Naive thymus-derived CD4-positive, alpha-beta T cell (primary cell): ENCODE measurements around the gene NRL. TPM values are rescaled to one million over a fixed set of nuclear protein-coding genes. Genes with fewer than 3 reads are reported as not detected.

Source experiments
- ATAC-seq: fragments of 150-1000 bp; cut with Tn5 transposase; 2 replicates; pipeline ENCODE4 v1.10.0; 2021; ENCODE audit warnings: mild to moderate bottlenecking, moderate library complexity
- CTCF ChIA-PET: fragments of 350-600 bp; sonication (Branson Sonifier 250); formaldehyde crosslinking; loops from one replicate; lab custom pipeline; 2021; ENCODE audit warnings: antibody characterized with exemption; lab: Charles Lee
- POLR2A ChIA-PET: fragments of 350-600 bp; sonication (Branson Sonifier 250); formaldehyde crosslinking; loops from one replicate; lab custom pipeline; 2021; ENCODE audit warnings: antibody characterized with exemption, inconsistent platforms; lab: Charles Lee
- DNase-seq, 9 donors: peaks; one replicate each; pipeline versions ENCODE4 v3.0.0 to v3.0.0-alpha.2; 2020 to 2022; ENCODE audit warnings: mixed read lengths in 1 of 9
- H3K27ac ChIP-seq: one replicate; pipeline ENCODE4 v1.7.0; 2013; ENCODE audit warnings: mild to moderate bottlenecking, low read depth, low read length, moderate library complexity
- H3K27me3 ChIP-seq, 2 donors: one replicate each; pipeline ENCODE4 v1.7.0; 2013; ENCODE audit warnings: low read length in 2 of 2, mild to moderate bottlenecking in 2 of 2, moderate library complexity in 2 of 2; ENCODE audit not compliant: control insufficient read depth in 2 of 2, insufficient read depth in 2 of 2
- H3K36me3 ChIP-seq, 3 experiments: 1 replicate in 2 of 3; 2 replicates in 1 of 3; pipeline ENCODE4 v1.7.0; 2013; ENCODE audit warnings: low read length in 3 of 3, mild to moderate bottlenecking in 3 of 3, moderate library complexity in 1 of 3; ENCODE audit not compliant: insufficient read depth in 3 of 3, control insufficient read depth in 2 of 3
- H3K4me1 ChIP-seq, 2 donors: one replicate each; pipeline ENCODE4 v1.7.0; 2013; ENCODE audit warnings: low read length in 2 of 2, mild to moderate bottlenecking in 2 of 2, moderate library complexity in 1 of 2; ENCODE audit not compliant: control insufficient read depth in 2 of 2, insufficient read depth in 2 of 2
- H3K4me3 ChIP-seq: 2 replicates; pipeline ENCODE4 v1.7.0; 2013; ENCODE audit warnings: mild to moderate bottlenecking, low read length
- H3K9me3 ChIP-seq, 3 experiments: 1 replicate in 2 of 3; 2 replicates in 1 of 3; pipeline ENCODE4 v1.7.0; 2013; ENCODE audit warnings: low read length in 3 of 3; ENCODE audit not compliant: control insufficient read depth in 2 of 3
- H3K27ac Mint-ChIP-seq, 9 donors: one replicate each; pipeline ENCODE4 v1.8.0; 2020 to 2022; ENCODE audit warnings: mixed read lengths in 9 of 9, mild to moderate bottlenecking in 8 of 9, moderate library complexity in 5 of 9, inconsistent platforms in 2 of 9
- H3K27me3 Mint-ChIP-seq, 5 donors: one replicate each; pipeline ENCODE4 v1.8.0; 2021 to 2022; ENCODE audit warnings: mixed read lengths in 5 of 5, mild to moderate bottlenecking in 1 of 5
- H3K36me3 Mint-ChIP-seq, 5 donors: one replicate each; pipeline ENCODE4 v1.8.0; 2020 to 2022; ENCODE audit warnings: mixed read lengths in 5 of 5, mild to moderate bottlenecking in 3 of 5, inconsistent platforms in 1 of 5
- H3K4me1 Mint-ChIP-seq, 7 donors: one replicate each; pipeline ENCODE4 v1.8.0; 2020 to 2022; ENCODE audit warnings: mixed read lengths in 7 of 7, mild to moderate bottlenecking in 3 of 7, inconsistent platforms in 1 of 7
- H3K4me3 Mint-ChIP-seq, 10 donors: one replicate each; pipeline ENCODE4 v1.8.0; 2020 to 2022; ENCODE audit warnings: mild to moderate bottlenecking in 10 of 10, mixed read lengths in 10 of 10, moderate library complexity in 6 of 10, inconsistent platforms in 2 of 10
- H3K9me3 Mint-ChIP-seq, 11 donors: one replicate each; pipeline ENCODE4 v1.8.0; 2020 to 2022; ENCODE audit warnings: mixed read lengths in 11 of 11, mild to moderate bottlenecking in 4 of 11, inconsistent platforms in 1 of 11, moderate library complexity in 1 of 11
- intact Hi-C, 2 donors: fragments of 100-400 bp; cut with micrococcal nuclease; formaldehyde crosslinking; loops; one replicate each; pipeline ENCODE4 v1.15.1; 2023
- polyA plus RNA-seq, 2 donors: library from polyadenylated mRNA; unstranded; fragments of 300-500 nt; fragmentation: Illumina TruSeq; gene quantifications; one replicate each; pipeline ENCODE4 v1.2.3, GENCODE V29; 2021
- total RNA-seq, 6 experiments: library from RNA in 5 of 6; stranded (reverse) in 5 of 6; gene quantifications; 1 replicate in 5 of 6; 2 replicates in 1 of 6; pipeline ENCODE4 v1.2.3 and lab custom pipeline; 2021 to 2026

NRL gene
- total and polyA plus RNA-seq, 7 experiments from 2014 or later: 2.1 to 4.5 (median 3.7) TPM

GRCh38 chr14:24115422-24116127 lies 826 bp upstream of the NRL start:
- peaks cover 1 to 42% (median 34%) of the 10 kb centered on the region in 3 experiments for H3K36me3 ChIP-seq
- CTCF ChIA-PET: interaction anchor here (0.6 to 3.8 kb wide), 9 partner anchors 16 to 60 kb away, joined by 3 to 19 read pairs (median 6); partner anchors contain the start of genes EMC9, IRF9, PSME1 and PSME2

GRCh38 chr14:24113801-24114531 lies 783 bp downstream of the NRL start:
- H3K36me3 ChIP-seq: peaks cover 0 to 30% (median 23%) of the 10 kb centered on the region in 3 experiments
- peak; percentile 26 for ATAC-seq
- H3K4me1 Mint-ChIP-seq: peaks cover 22 to 43% (median 38%) of the 10 kb centered on the region in 7 donors
- H3K27me3 Mint-ChIP-seq: peaks cover 0 to 3% (median 0%) of the 10 kb centered on the region in 5 donors
- peak overlapping the region; percentile 93 for H3K27ac ChIP-seq
- ChIA-PET CTCF (interaction anchor here (0.5 to 3.8 kb wide), 13 partner anchors 9 to 128 kb away, joined by 3 to 19 read pairs (median 4); partner anchors contain the start of genes EMC9, IRF9, PSME2 and RNF31), POLR2A (interaction anchor here (0.6 to 15.5 kb wide), 39 partner anchors 10 to 813 kb away, joined by 3 to 298 read pairs (median 5); partner anchors contain the start of genes CARMIL3, CBLN3, CHMP4A and EMC9)
- H3K4me3 Mint-ChIP-seq: peak overlapping the region; percentile 93 to 100 (median 96)
- peaks cover 0 to 6% (median 0%) of the 10 kb centered on the region in 11 donors for H3K9me3 Mint-ChIP-seq
- peak overlapping the region; percentile 99 for H3K4me3 ChIP-seq
- peaks cover 22 to 23% of the 10 kb centered on the region in 2 donors for H3K4me1 ChIP-seq
- no peaks in the 10 kb centered on the region for H3K27me3 ChIP-seq
- H3K9me3 ChIP-seq: no peaks in the 10 kb centered on the region
- intact Hi-C loops: loop anchor here (1.0 to 10.0 kb wide), 24 partner anchors 20 to 1019 kb away; partner anchors contain the start of genes ACIN1 (in 2 of the 2), C14orf119 (in 2 of the 2), CHMP4A (in 2 of the 2) and EMC9 (in 2 of the 2)
- peaks cover 5 to 32% (median 20%) of the 10 kb centered on the region in 5 donors for H3K36me3 Mint-ChIP-seq
- peak overlapping the region; percentile 96 to 100 (median 99) for H3K27ac Mint-ChIP-seq
- DNase-seq: peak in 5 of 9 donors; percentile 62 to 89 (median 83)

More at GRCh38 chr14:24115422-24116127, 826 bp upstream of the NRL start:
- H3K4me3 Mint-ChIP-seq: peak overlapping the region; percentile 93 to 100 (median 96)
- Histone ChIP-seq H3K27ac (peak overlapping the region; percentile 93), H3K4me1 (peaks cover 18 to 20% of the 10 kb centered on the region in 2 donors), H3K9me3 (no peaks in the 10 kb centered on the region), H3K27me3 (no peaks in the 10 kb centered on the region), H3K4me3 (peak overlapping the region; percentile 99)
- H3K4me1 Mint-ChIP-seq: peaks cover 18 to 44% (median 37%) of the 10 kb centered on the region in 7 donors
- H3K9me3 Mint-ChIP-seq: peaks cover 0 to 6% (median 0%) of the 10 kb centered on the region in 11 donors
- H3K27ac Mint-ChIP-seq: peak overlapping the region; percentile 96 to 100 (median 99)
- ATAC-seq (no peak), DNase-seq (no peak)
- intact Hi-C loops: loop anchor here (1.0 to 10.0 kb wide), 10 partner anchors 17 to 1021 kb away; partner anchors contain the start of genes ACIN1 (in 2 of the 2), C14orf119 (in 2 of the 2), GMPR2 (in 2 of the 2) and IPO4 (in 2 of the 2)
- peaks cover 0 to 3% (median 0%) of the 10 kb centered on the region in 5 donors for H3K27me3 Mint-ChIP-seq
- H3K36me3 Mint-ChIP-seq: peaks cover 9 to 38% (median 27%) of the 10 kb centered on the region in 5 donors
- POLR2A ChIA-PET: interaction anchor here (0.6 to 15.5 kb wide), 27 partner anchors 8 to 327 kb away, joined by 3 to 298 read pairs (median 8); partner anchors contain the start of genes CARMIL3, CBLN3, CHMP4A and EMC9

- peak overlapping the region; percentile 93 for H3K27ac ChIP-seq
- ATAC-seq (no peak), DNase-seq (peak in 1 of 9 donors; percentile 19)
- intact Hi-C loops: loop anchor here (1.0 to 10.0 kb wide), 5 partner anchors 99 to 1019 kb away; partner anchors contain the start of genes ACIN1 (in 2 of the 2), C14orf119 (in 2 of the 2), BCL2L2 (in 1 of the 2) and PPP1R3E (in 1 of the 2)
- Mint-ChIP-seq H3K4me3 (peak overlapping the region; percentile 93 to 100 (median 96)), H3K27me3 (peaks cover 0 to 3% (median 0%) of the 10 kb centered on the region in 5 donors), H3K4me1 (peaks cover 25 to 44% (median 39%) of the 10 kb centered on the region in 7 donors), H3K27ac (peak overlapping the region; percentile 96 to 100 (median 99)), H3K9me3 (peaks cover 0 to 6% (median 0%) of the 10 kb centered on the region in 11 donors), H3K36me3 (peaks cover under 1 to 26% (median 15%) of the 10 kb centered on the region in 5 donors)
- peaks cover 27 to 28% of the 10 kb centered on the region in 2 donors for H3K4me1 ChIP-seq
- peak overlapping the region; percentile 99 for H3K4me3 ChIP-seq
- no peaks in the 10 kb centered on the region for H3K9me3 ChIP-seq
- H3K36me3 ChIP-seq: peaks cover 0 to 25% (median 17%) of the 10 kb centered on the region in 3 experiments
- no peaks in the 10 kb centered on the region for H3K27me3 ChIP-seq
- ChIA-PET POLR2A (interaction anchor here (0.8 to 15.5 kb wide), 20 partner anchors 10 to 812 kb away, joined by 3 to 298 read pairs (median 12); partner anchors contain the start of genes CARMIL3, CHMP4A, EMC9 and FITM1), CTCF (interaction anchor here (0.7 to 3.8 kb wide), 6 partner anchors 9 to 56 kb away, joined by 3 to 19 read pairs (median 10); partner anchors contain the start of genes EMC9, IRF9, PSME2 and RNF31)
Observed at GRCh38 chr14:24113379-24113800, 1.4 kb downstream of the NRL start.

GRCh38 chr14:24110523-24110922 lies 4.2 kb downstream of the NRL start:
- intact Hi-C loops: loop anchor here (10.0 kb wide), 4 partner anchors 556 to 1016 kb away; partner anchors contain the start of genes ACIN1 (in 2 of the 2), C14orf119 (in 2 of the 2), BCL2L2 (in 1 of the 2) and PPP1R3E (in 1 of the 2)

GRCh38 chr14:24110060-24110459 lies 4.7 kb downstream of the NRL start:
- ATAC-seq: no peak
- peaks cover 0 to 7% (median 0%) of the 10 kb centered on the region in 3 experiments for H3K36me3 ChIP-seq
- H3K27me3 Mint-ChIP-seq: peaks cover 0 to 3% (median 0%) of the 10 kb centered on the region in 5 donors
- no peak for DNase-seq
- CTCF ChIA-PET: interaction anchor here (0.5 to 11.7 kb wide), 15 partner anchors 9 to 517 kb away, joined by 3 to 246 read pairs (median 4); partner anchors contain the start of genes CARMIL3, IRF9, MDP1 and PCK2
- H3K4me1 ChIP-seq: peaks cover 11 to 14% of the 10 kb centered on the region in 2 donors
- H3K27ac ChIP-seq: no peak overlapping the region
- no peak overlapping the region for H3K4me3 ChIP-seq
- H3K4me3 Mint-ChIP-seq: no peak overlapping the region
- peaks cover 9 to 31% (median 13%) of the 10 kb centered on the region in 7 donors for H3K4me1 Mint-ChIP-seq
- no peaks in the 10 kb centered on the region for H3K9me3 ChIP-seq
- intact Hi-C loops: loop anchor here (10.0 kb wide), 4 partner anchors 555 to 1015 kb away; partner anchors contain the start of genes ACIN1 (in 2 of the 2), C14orf119 (in 2 of the 2), BCL2L2 (in 1 of the 2) and PPP1R3E (in 1 of the 2)
- no peaks in the 10 kb centered on the region for H3K27me3 ChIP-seq
- peaks cover 0 to 9% (median 2%) of the 10 kb centered on the region in 5 donors for H3K36me3 Mint-ChIP-seq
- H3K27ac Mint-ChIP-seq: peak overlapping the region in 2 of 9 donors; percentile 92
- POLR2A ChIA-PET: interaction anchor here (0.6 to 6.7 kb wide), 15 partner anchors 8 to 1509 kb away, joined by 3 to 58 read pairs (median 4); partner anchors contain the start of genes CIDEB, EMC9, IRF9 and MDP1
- peaks cover 0 to 6% (median 0%) of the 10 kb centered on the region in 11 donors for H3K9me3 Mint-ChIP-seq

More at GRCh38 chr14:24110523-24110922, 4.2 kb downstream of the NRL start:
- H3K27me3 ChIP-seq: no peaks in the 10 kb centered on the region
- ChIA-PET CTCF (interaction anchor here (0.5 to 11.7 kb wide), 8 partner anchors 17 to 102 kb away, joined by 3 to 246 read pairs (median 9); partner anchors contain the start of genes CARMIL3, IRF9, PCK2 and PSME1), POLR2A (interaction anchor here (0.6 to 6.7 kb wide), 12 partner anchors 14 to 335 kb away, joined by 3 to 58 read pairs (median 5); partner anchors contain the start of genes CHMP4A, CIDEB, EMC9 and IRF9)
- Mint-ChIP-seq H3K36me3 (peaks cover 0 to 10% (median 4%) of the 10 kb centered on the region in 5 donors), H3K4me3 (no peak overlapping the region), H3K27me3 (peaks cover 0 to 3% (median 0%) of the 10 kb centered on the region in 5 donors), H3K27ac (peak overlapping the region in 6 of 9 donors; percentile 7 to 83 (median 54)), H3K4me1 (peaks cover 14 to 35% (median 17%) of the 10 kb centered on the region in 7 donors), H3K9me3 (peaks cover 0 to 6% (median 0%) of the 10 kb centered on the region in 11 donors)
- H3K4me1 ChIP-seq: peaks cover 11 to 15% of the 10 kb centered on the region in 2 donors
- ATAC-seq (no peak), DNase-seq (no peak)
- no peaks in the 10 kb centered on the region for H3K9me3 ChIP-seq
- no peak overlapping the region for H3K27ac ChIP-seq
- H3K4me3 ChIP-seq: no peak overlapping the region
- peaks cover 0 to 7% (median 0%) of the 10 kb centered on the region in 3 experiments for H3K36me3 ChIP-seq
